MM.1S (cell line): ENCODE measurements around the gene HOOK2.

Experiments used
- EZH2 ChIP-seq: fragments of 300-600 bp; sonication (generic); optimal IDR thresholded peaks from 2 replicates; pipeline ENCODE3; 2017; ENCODE audit warnings: low read depth, mild to moderate bottlenecking, antibody characterized with exemption, low read length, mixed read lengths
- EZH2phosphoT487 ChIP-seq: fragments of 300-600 bp; sonication (generic); IDR thresholded peaks from 2 replicates; pipeline ENCODE4 v1.6.1; 2018; ENCODE audit warnings: antibody characterized with exemption, low read length
- TF ChIP-seq, protein P1 (sequence below): fragments of 300-600 bp; sonication (generic); IDR thresholded peaks from 2 replicates; pipeline ENCODE4 v1.5.1; 2016; ENCODE audit warnings: antibody characterized with exemption, low read length, mixed read lengths

DNA sequence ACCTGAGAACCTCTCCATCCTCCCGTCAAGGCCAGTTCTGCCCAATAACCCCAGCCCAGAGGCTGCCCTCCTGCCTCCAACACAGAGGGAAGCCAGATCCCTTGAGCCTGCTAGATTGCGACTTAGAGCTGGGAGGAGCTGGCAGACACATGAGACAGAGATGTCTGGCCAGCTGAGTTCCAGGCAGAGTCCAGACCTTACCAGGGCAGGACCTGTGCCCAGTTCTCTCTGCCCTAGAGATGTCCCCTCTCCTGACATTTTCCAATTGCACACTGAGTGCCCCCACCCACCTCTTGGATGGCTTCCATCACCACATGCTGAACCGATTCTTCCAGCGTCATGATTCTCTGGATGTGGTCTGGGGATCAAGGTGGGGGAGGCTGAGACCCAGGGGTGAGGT lies 3.0 kb downstream of the HOOK2 start:
- TF ChIP-seq EZH2, result no peak
- TF ChIP-seq, protein P1, sequence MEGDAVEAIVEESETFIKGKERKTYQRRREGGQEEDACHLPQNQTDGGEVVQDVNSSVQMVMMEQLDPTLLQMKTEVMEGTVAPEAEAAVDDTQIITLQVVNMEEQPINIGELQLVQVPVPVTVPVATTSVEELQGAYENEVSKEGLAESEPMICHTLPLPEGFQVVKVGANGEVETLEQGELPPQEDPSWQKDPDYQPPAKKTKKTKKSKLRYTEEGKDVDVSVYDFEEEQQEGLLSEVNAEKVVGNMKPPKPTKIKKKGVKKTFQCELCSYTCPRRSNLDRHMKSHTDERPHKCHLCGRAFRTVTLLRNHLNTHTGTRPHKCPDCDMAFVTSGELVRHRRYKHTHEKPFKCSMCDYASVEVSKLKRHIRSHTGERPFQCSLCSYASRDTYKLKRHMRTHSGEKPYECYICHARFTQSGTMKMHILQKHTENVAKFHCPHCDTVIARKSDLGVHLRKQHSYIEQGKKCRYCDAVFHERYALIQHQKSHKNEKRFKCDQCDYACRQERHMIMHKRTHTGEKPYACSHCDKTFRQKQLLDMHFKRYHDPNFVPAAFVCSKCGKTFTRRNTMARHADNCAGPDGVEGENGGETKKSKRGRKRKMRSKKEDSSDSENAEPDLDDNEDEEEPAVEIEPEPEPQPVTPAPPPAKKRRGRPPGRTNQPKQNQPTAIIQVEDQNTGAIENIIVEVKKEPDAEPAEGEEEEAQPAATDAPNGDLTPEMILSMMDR, result no peak
- TF ChIP-seq EZH2phosphoT487, result no peak
